NCI-H2171 (cell line): ENCODE data around the gene SLC45A2.

Source experiments
- DNase-seq: peaks from one replicate; lab custom pipeline; 2025; lab: John Stamatoyannopoulos, UW

SLC45A2 gene

GRCh38 chr5:34007201-34007620 is 22.7 kb upstream of the SLC45A2 start:
- no peak for DNase-seq

GRCh38 chr5:34005681-34006080 is 21.2 kb upstream of the SLC45A2 start:
- DNase-seq: no peak

GRCh38 chr5:34005211-34005610 is 20.7 kb upstream of the SLC45A2 start:
- no peak for DNase-seq

GRCh38 chr5:34003941-34004340 is 19.4 kb upstream of the SLC45A2 start:
- no peak for DNase-seq

GRCh38 chr5:34002629-34003328 is 18.3 kb upstream of the SLC45A2 start:
- DNase-seq: no peak

- DNase-seq: peak; percentile 91
Observed at GRCh38 chr5:34001241-34001841, 16.8 kb upstream of the SLC45A2 start.

GRCh38 chr5:33999978-34000377 is 15.5 kb upstream of the SLC45A2 start:
- no peak for DNase-seq

GRCh38 chr5:33997331-33997983 is 13.0 kb upstream of the SLC45A2 start:
- DNase-seq: peak; percentile 30

GRCh38 chr5:33995865-33996264 is 11.4 kb upstream of the SLC45A2 start:
- no peak for DNase-seq

- DNase-seq: no peak
Observed at GRCh38 chr5:33994845-33995244, 10.4 kb upstream of the SLC45A2 start.

- DNase-seq: no peak
Observed at GRCh38 chr5:33992864-33993263, 8.4 kb upstream of the SLC45A2 start.

GRCh38 chr5:33985447-33985846 is 954 bp upstream of the SLC45A2 start:
- no peak for DNase-seq

- no peak for DNase-seq
Observed at GRCh38 chr5:33984178-33984577, 315 bp downstream of the SLC45A2 start.

- no peak for DNase-seq
Observed at GRCh38 chr5:33981408-33982162, 2.9 kb downstream of the SLC45A2 start.

GRCh38 chr5:33980030-33980429 is 4.5 kb downstream of the SLC45A2 start:
- no peak for DNase-seq

GRCh38 chr5:33978306-33978705 is 6.2 kb downstream of the SLC45A2 start:
- DNase-seq: no peak

- DNase-seq: no peak
Observed at GRCh38 chr5:33976307-33976706, 8.2 kb downstream of the SLC45A2 start.

- DNase-seq: no peak
Observed at GRCh38 chr5:33975852-33976251, 8.6 kb downstream of the SLC45A2 start.

- DNase-seq: no peak
Observed at GRCh38 chr5:33973271-33973670, 11.2 kb downstream of the SLC45A2 start.

- DNase-seq: peak; percentile 6
Observed at GRCh38 chr5:33969572-33970452, 14.7 kb downstream of the SLC45A2 start.

- peak; percentile 48 for DNase-seq
Observed at GRCh38 chr5:33968211-33969005, 16.1 kb downstream of the SLC45A2 start.
